HG02885 (cell line): ENCODE data around the gene RBM48.
A peak's percentile ranks its signal among the peaks of the same experiment; 100 is the strongest.
"Not testable (repeated sequence)": the region's sequence is repeated elsewhere in the genome, so short reads cannot be mapped to it uniquely, and the experiment has no call there.

ENCODE experiments used
- ATAC-seq: cut with Tn5 transposase; IDR thresholded peaks from one replicate; pipeline ENCODE4 v1.9.1; 2021; ENCODE audit warnings: mild to moderate bottlenecking; ENCODE audit not compliant: unreplicated experiment, poor library complexity

The RBM48 gene

DNA sequence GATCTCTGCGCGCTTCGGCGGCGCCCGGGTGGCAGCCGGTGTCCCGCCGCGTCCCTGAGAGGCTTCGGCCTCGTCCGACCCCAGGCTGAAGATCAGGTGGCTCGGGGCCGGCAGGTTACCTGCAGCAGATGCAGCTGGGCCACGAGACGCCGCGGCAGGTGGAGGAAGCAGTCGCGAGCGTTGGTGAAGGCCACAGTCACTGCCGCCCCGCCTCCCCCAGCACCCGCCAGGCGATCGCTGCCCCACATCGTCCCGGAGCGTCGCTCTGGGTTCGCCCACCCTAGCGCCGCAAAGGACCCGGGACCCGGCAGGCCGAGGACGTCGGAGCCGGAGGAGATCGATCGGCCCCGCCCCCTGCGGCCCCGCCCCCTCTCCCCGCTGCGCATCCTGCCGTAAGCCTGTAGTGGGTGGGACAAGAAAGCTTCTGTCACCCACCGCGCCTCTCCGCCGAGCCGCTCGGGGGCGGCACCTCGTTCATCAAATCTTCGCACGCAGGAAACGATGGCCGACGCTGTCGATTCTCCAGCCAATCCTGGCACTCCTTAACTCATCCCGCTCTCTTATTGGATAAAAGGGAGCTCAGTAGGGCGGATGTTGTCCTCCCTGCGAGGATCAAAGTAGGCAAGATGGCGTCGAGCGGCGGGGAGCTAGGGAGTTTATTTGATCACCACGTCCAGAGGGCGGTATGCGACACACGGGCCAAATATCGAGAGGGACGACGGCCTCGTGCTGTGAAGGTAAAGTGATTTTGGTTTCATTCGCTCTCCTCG, at the start of gene RBM48, which contains the start of gene PEX1:
TSS of gene RBM48 (plus strand) at position 608 of the 770 bp plus-strand sequence. CDS start at position 627, 19 bp downstream.
TSS of gene PEX1 (minus strand) at position 333 of the 770 bp plus-strand sequence. CDS start at position 248, 85 bp downstream.
- ATAC-seq: peak; percentile 92

DNA sequence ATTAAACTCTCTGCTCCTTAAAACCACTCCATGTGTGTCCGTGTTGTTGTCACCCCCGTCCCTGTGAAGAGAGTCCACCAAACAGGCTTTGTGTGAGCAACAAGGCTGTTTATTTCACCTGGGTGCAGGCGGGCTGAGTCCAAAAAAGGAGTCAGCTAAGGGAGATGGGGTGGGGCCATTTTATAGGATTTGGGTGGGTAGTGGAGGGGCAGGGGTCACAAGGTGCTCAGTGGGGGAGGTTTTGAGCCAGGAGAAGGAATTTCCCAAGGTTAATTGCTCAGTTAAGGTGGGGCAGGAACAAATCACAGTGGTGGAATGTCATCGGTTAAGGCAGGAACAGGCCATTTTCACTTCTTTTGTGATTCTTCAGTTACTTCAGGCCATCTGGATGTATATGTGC, 49.4 kb upstream of the RBM48 start:
- not testable (repeated sequence) for ATAC-seq

DNA sequence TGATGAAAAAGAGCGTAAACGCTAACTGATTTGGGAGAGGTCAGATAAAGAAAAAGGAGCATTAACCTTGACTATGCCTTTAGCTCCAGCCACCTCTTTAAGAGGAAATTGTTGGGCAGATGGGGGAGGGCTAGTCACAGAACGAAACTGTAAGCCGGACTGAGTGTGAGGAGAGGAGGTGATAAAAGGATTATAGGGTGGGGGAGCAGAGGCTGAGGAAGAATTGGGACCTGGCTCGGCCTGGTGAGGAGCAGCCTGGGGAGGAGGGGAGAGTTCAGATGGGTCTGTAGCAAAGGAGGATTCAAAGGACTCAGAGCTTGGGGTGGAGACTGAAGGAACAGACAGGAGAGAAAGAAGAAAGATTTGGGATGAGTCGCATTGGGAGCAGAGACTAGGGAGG, 45.0 kb upstream of the RBM48 start:
- not testable (repeated sequence) for ATAC-seq

DNA sequence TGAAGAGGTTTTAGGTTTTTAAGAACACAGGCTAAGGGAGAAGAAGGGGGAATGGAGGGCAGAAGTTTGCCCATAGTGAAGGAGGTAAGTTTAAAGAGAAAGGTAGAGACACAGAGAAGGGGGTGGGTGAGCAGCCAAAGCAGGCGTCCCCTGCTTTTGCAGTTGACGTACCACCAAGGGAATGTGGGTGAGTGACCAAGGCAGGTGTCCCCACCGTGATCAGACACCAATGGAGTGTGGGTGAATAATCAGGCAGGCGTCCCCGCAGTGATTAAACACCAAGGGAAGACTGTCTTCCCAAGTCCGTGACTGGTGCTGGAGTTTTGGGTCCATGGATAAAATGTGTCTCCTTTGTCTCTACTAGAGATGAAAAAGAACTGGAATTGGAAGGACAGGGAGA, 44.4 kb upstream of the RBM48 start:
- ATAC-seq: not testable (repeated sequence)

DNA sequence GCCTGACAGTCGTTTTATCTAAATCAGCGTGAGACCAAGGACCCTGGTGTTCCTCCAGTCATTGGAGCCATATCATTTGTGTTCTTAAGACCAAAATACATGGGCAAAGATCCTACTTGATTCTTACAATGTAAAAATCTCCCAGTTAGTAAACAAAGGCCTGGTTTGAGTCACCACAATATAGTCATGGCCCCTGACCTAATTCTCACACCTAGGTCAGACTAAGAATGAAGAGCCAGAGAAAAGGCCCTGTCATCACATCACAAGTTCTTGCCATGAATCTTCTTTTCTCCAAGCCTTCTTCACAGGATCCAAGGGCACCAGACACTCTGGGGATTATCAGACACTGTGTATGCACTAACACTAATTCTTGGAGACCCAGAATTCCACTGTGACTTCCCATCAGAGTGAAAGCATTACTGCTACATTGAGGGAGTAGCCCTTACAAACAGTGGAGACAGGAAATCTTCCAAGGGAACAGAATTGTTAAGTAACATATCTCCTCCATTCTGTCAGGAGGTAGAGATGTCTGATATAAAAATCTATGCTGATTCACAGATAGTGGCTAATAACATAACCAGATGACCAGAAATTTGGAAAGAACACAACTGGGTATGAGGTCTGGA, 43.2 kb upstream of the RBM48 start:
- ATAC-seq: no peak

DNA sequence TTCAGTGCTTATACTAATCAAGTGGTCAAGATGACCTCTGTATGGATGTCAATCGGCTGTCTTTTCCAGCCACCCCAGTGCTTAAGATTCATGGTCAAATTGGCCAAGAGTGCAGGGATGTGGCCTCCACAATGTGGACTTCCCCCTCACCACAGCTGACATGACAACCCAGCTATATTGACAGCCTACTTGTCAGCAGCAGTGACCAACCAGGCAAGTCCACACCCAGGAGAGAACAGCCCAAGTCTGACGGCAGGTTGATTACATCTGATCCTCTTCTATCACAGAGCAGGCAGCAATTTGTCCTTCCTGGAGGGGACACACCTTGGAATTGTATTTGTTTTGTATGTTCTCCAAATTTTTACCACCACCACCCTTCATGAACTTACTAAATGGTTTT, 42.6 kb upstream of the RBM48 start:
- no peak for ATAC-seq

DNA sequence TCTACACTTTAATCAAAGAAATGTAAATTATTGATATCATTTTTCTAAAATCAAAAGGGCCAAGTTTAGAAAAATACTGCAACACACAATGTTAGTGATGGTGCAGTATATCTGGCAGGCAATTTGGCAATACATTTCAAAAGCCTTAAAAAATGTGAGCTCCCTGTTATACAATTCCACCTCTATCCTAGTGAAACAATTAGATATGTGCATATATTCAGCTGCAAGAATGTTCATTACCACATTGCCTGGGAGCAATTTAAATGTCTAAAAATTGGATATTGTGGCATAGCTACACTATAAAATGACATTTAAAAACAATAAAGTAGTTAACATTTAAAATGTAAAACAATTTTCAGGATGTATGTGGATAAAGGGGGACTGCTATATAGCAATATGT, 40.8 kb upstream of the RBM48 start:
- ATAC-seq: no peak

DNA sequence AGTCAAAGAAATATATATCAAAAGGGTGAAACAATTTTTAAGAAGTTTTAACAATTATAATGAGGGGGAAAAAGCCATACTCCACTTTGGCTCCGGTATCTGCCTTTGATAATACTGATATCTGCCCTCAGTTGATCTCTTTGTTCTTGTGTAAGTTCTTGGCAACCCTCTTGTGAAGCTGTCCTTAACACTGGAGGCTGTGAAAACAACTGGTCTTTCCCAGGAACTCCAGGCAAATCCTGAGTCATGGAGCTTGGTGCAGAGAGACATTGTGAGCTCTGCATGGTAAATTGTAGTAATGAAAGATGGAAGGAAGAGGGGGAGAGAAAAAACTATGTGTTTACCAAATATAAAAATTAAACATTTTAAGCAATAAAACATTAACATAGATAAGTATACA, 39.0 kb upstream of the RBM48 start:
- no peak for ATAC-seq

DNA sequence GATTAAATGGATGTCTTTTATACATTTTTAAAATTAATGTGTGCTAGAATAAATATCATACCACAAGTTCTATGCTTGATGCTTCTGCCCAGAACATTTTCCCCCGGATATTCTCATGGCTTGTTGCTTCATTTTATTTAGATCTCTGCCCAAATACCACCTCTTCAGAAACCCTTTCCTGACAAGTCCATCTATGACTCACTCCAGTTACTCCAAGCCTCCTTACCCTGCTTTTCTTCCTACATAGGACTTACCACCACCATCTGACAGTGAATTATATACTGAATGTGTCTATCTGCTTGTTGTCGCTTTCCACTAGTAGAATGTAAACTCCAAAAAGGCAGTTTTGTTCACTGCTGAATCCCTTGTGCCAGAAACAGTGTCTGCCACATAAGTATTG, 31.7 kb upstream of the RBM48 start:
- no peak for ATAC-seq

DNA sequence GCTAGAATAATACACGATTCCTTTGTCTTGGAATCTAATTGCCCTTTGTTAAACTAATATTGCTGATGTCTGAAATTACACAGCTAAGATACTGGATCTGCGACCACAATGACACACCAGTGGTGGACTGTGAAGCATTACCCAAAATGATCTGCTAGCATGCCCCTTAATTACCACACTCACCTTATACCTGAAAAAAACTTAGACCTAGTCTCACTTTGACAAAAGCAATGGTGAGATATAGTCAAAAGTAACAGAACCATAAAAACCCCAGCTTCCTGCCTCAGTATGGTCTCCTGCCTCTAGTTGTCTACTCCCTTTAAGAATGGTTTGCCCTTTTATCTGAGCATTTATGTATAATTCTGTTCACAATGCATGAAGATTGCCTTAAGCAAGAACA, 30.0 kb upstream of the RBM48 start:
- no peak for ATAC-seq

DNA sequence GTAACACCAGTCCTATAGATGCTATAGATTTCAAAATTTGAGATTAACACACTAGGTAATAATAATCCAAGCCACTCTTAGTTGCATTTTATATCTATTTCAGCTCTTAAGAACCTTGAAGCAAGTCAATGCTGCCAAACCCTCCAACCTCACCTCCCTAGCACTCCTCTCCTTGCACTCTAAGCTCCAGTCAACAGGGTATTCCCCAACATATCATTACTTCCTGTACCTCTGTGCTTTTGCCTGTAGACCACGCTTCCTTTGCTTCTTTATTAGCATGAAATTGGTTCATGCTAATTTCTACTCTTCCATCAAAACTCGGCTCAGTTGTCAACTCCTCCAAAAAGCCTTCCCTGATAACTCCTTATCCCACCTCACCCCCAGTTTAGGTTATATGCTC, 24.8 kb upstream of the RBM48 start:
- no peak for ATAC-seq

DNA sequence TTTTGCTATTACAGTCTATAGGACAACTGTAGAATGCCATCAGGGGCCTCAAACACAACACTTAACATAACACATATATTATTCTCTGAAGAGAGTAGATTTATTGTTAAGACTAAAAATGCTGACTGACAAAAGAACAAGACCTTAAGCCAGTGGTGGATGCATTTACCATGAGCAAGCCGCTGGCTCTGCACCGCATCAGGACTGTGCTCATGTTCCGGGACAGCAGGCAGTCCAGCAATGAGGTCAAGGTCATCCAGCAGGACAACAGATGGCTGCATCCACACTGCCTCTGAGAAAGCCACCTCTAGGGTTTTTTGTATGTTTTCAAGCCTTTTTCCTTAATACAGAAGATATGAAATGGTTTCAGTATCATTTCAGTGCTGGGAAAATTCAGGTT, 24.0 kb upstream of the RBM48 start:
- ATAC-seq: no peak

DNA sequence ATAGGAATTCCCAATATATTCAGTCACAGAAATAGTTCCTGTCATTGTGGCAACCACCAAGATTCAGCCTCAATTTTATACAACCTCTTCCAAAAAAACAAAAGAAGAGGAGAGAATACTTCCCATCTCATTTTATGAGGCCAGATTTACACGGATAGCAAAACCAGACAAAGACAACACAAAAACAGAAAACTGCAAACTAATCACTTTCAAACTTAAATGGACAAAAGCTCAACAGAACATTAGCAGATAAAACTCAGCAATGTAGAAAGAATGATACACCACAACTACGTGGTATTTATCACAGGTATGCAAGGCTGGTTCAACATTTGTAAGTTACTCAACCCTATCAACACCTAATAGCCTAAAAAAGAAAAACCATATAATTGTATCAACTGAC, 22.2 kb upstream of the RBM48 start:
- ATAC-seq: no peak

DNA sequence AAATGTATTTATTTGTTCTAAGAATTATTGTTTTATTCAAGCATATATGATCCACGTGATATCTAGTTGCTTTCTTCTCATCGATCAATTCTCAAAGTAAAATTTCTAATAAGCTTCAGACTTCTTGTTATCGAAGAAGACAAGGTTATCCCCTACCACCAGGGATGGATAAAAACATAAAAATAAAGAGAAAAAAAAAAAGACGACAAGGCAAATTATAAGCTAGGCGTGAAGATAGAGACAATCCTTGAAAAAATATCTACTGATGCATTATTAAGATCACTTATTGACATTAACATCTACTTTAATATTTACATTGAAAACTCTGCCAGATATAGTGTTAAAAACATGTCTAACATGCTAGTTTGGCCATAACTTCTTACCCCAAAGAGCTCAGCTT, 19.6 kb upstream of the RBM48 start:
- ATAC-seq: no peak

DNA sequence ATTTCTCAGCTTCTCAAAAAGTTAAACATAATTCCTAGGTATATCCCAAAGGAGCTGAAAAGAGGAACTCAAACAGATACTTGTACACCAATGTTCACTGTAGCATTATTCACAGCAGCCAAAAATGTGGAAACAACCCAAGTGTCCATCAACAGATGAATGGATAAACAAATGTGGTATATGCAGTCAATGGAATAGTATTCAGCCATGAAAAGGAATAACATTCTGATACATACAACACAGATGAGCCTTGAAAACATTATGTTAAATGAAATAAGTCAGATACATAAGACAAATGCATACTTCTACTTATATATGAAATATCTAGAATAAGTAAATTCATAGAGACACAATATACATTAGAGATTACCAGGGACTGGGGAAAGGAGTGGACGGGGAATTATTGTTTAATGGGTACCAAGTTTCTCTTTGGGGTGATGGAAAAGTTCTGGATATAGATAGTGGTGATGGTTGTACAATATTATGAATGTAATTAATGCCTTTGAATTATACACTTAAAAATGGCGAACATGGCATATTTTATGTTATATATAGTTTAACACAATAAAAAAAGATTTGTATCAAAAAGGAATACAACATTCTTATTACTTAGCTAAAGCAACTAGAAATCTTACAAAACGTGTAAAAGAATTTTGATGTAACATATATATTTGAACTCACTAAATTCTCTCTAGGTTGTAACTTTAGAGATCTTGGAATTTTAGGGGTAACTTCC, 15.3 kb upstream of the RBM48 start:
- no peak for ATAC-seq

DNA sequence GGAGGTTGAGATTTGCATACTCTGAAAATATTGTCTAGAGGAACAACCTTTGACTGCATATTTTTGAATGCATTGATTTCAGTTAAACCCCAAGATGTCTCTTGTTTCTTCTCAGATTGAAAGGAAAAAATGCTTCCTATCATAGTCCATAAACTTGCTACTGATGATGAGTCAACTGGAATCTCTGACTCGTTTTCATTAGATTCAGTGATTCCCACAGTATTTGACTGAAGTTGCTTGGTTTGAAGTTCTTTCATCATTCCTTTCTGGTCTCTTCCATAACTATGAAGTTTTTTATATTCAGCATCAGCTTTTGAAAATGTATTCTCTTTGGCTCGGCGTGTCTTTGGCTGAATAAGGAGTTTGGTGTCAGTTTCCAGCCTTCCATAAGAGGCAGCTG, 11.0 kb upstream of the RBM48 start:
- ATAC-seq: no peak

DNA sequence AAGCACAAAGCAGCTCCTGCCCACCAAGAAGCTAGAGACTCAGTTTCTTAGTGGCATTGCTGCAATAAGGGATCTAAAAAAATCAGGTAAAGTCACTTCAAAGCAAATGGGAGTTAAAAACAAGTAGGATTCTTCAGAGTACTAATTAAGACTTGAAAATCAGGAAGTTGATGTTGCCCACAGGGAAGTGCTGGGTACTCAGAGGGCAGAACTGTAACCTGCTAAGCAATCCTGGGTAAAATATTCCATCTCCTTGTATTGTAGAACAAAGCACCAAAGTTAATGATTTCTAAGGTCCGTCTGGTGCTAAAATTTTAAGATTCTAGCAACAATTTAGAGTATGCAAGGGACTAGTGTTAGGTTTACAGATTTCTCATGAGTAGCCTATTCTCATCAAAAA, 8.6 kb upstream of the RBM48 start:
- no peak for ATAC-seq

DNA sequence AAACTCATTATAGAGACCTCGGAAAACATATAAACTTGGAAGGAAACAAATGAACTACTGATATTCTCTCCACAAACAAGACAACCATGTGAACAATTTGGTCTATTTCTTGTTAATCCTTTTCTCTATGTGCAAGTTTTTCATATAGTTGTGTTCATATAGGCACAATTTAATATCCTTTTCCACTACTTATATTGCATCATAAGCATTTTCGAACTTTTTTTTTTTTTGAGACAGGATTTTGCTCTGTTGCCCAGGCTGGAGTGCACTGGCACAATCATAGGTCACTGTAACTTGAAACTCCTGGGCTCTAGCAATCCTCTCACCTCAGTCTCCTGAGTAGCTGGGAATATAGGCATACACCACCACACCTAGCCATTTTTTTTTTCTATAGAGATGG, 5.5 kb upstream of the RBM48 start:
- no peak for ATAC-seq

DNA sequence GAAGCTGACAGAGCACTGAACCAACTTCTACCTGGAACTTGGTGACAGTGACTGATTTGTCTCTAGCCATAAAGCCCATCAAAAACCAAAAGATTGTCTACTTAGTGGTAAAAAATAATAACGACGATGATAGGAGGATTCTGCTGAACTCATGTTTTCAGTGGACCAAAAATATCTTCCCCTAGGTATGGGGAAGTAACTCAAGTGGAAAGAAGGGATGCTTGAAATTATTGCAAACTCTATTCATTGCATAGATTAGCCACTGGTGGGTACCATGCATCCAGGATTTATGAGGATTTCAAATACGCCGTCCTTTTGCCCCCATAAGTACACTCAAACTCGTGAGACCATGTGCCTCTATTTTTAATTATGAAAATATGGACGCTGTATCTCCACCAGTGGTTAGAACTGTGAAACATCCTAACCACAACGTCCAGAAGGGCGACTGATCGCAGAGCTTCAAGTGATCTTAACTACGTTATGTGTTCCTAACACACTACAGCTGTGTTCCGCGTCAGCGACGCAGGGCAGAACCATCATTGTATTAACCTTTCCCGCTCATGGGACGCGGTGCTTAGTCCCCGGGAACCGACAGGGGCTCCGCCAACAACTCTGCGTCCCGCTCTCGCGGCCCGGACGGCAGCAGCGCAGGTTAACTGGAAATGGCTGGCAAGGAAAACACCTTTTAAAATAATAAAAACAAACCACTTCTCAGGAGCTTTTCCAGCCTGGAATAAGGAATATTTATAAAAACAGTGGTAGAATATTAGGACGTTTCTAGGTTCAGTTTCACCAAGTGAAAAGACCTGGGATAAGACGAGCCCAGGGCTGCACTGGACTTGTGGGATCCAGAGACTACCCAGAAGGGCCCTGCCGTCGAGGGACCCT, 1.1 kb upstream of the RBM48 start:
- peak; percentile 42 for ATAC-seq

DNA sequence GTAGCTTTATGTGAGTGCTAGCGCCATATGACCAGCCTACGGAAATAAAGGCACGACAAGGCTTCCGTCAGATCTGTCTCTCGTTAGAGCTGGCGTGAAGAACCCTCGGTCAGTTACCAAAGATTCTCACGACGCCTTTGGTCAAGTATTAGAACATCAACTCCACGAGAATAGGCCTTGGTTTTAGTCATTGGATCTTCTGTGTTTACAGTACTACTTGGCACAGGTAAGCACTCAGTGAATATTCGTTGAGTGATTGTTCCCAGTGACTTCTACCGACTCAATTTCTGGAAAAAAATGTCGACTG, 316 bp downstream of the RBM48 start:
- peak; percentile 2 for ATAC-seq

DNA sequence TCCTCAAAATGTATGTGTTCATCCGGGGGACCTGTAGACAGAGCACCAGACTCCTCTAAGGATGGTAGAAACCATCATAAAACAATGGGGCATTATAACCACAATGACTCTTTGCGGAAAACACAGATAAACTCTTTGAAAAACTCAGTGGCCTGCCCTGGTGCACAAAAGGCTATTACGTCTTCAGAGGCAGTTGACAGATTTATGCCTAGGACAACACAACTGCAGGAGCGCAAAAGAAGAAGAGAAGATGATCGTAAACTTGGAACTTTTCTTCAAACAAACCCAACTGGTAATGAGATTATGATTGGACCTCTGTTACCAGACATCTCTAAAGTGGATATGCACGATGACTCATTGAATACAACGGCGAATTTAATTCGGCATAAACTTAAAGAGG, 6.0 kb downstream of the RBM48 start:
- no peak for ATAC-seq
